ENCODE data around the gene RGN.
A peak's percentile ranks its signal among the peaks of the same experiment; 100 is the strongest.
"Not testable (repeated sequence)": the region's sequence is repeated elsewhere in the genome, so short reads cannot be mapped to it uniquely, and the experiment has no call there.

Gene RGN

GRCh38 chrX:47078129-47079043 is at the start of gene RGN:
Gene RGN, plus strand, starts transcription at chrX:47078443. Its CDS starts 2,702 bp downstream, at chrX:47081145.
- DNase-seq = no peak

- peak; percentile 32 for DNase-seq
Observed at GRCh38 chrX:47030339-47030738, 47.9 kb upstream of the RGN start.

- no peak for DNase-seq
Observed at GRCh38 chrX:47047989-47048388, 30.3 kb upstream of the RGN start.

GRCh38 chrX:47059142-47059874 is 18.9 kb upstream of the RGN start:
- DNase-seq = no peak

- no peak for DNase-seq
Observed at GRCh38 chrX:47060708-47061107, 17.5 kb upstream of the RGN start.

GRCh38 chrX:47061238-47061919 is 16.9 kb upstream of the RGN start:
- DNase-seq = no peak

- no peak for DNase-seq
Observed at GRCh38 chrX:47063179-47063578, 15.1 kb upstream of the RGN start.

GRCh38 chrX:47068214-47068613 is 10.0 kb upstream of the RGN start:
- no peak for DNase-seq

- DNase-seq = no peak
Observed at GRCh38 chrX:47068720-47069119, 9.5 kb upstream of the RGN start.

GRCh38 chrX:47080215-47080914 is 2.1 kb downstream of the RGN start:
- DNase-seq = no peak

GRCh38 chrX:47080915-47081236 is 2.6 kb downstream of the RGN start:
- DNase-seq = no peak

GRCh38 chrX:47091149-47091775 is 13.0 kb downstream of the RGN start:
- no peak for DNase-seq

GRCh38 chrX:47093248-47093647 is 15.0 kb downstream of the RGN start:
- DNase-seq = peak; percentile 7

- no peak for DNase-seq
Observed at GRCh38 chrX:47093860-47094259, 15.6 kb downstream of the RGN start.

- no peak for DNase-seq
Observed at GRCh38 chrX:47097018-47097417, 18.8 kb downstream of the RGN start.

GRCh38 chrX:47098338-47099094 is 20.3 kb downstream of the RGN start:
- no peak for DNase-seq

GRCh38 chrX:47101206-47101605 is 23.0 kb downstream of the RGN start:
- DNase-seq = no peak

GRCh38 chrX:47110936-47111615 is 32.8 kb downstream of the RGN start:
- not testable (repeated sequence) for DNase-seq

GRCh38 chrX:47112316-47112954 is 34.2 kb downstream of the RGN start:
- DNase-seq = no peak

GRCh38 chrX:47116551-47117110 is 38.4 kb downstream of the RGN start:
- DNase-seq = not testable (repeated sequence)

Measured in CD4-positive, alpha-beta T cell treated with Interleukin-17A for 4 hours (primary cell).